GM08714 (cell line): ENCODE measurements around the gene ASPN.

Source experiments
- H3K4me3 ChIP-seq: fragments of 200-500 bp; sonication (Bioruptor generic); 2 replicates; pipeline ENCODE4 v1.5.1; 2014; ENCODE audit warnings: mild to moderate bottlenecking, low read length, inconsistent platforms
- ZNF274 ChIP-seq: IDR thresholded peaks from 2 replicates; pipeline ENCODE4 v1.6.1; 2012; ENCODE audit warnings: mild to moderate bottlenecking, low read depth, low read length

ASPN gene

DNA sequence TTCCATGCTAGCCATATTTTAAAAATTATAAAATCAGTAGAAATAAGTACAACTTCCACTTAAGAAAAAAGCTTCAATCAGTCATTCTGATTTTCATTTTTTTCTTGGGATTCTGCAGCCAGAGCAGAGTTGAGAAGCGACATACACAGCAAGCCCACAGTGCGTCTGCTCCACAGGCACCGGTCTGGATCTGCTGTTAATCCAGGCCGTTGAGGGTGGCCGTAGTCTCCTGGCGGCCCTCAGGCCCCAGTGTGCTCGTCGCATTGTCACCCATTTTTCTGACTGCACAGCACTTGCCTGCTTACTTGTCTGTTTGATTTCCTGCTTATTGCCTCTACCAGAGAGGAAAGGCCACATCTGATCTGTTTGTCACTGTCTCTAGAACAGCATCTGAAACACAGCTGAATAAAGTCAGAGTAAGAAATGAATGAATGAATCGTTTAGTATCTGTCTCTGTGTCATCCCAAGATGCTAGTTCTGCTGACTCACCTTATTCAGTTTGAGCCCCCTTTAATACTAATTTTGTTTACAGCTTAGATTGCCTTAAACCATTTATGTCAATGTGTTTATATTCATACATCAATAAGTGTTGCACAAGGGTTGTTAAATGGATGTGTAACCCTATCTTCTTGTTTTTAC, 11.6 kb upstream of the ASPN start:
- TF ChIP-seq ZNF274 = no peak
- H3K4me3 ChIP-seq = no peak overlapping the region

DNA sequence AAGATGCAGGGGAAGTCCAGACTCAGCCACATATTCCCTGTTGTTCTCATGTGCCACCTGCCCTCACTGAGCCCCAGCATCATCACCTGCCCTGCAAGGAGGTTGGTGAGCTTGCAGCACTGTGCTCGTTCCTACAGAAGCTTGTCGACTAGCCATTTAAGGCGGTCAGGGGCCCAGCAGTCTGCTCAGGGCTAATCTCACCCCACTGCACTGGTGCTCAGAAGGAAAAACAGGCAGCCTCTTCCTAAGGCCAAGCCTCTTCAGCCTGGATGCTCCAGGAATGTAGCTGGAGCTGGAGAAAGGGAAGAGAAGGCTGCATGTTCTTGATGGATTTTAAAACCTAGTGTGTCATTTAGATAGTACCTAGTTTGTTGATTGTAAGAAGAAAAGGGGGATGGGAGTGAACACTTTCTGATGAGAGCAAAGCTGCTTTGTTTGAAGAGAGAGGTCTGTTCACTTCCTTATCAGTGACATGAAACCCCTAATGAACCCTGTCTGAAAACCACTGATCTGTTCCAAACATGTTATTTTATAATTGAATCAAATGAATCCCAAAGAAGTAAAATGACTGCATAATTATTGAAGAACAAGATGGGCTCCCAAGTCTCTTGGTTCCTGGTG, 10.6 kb upstream of the ASPN start:
- no peak overlapping the region for H3K4me3 ChIP-seq

DNA sequence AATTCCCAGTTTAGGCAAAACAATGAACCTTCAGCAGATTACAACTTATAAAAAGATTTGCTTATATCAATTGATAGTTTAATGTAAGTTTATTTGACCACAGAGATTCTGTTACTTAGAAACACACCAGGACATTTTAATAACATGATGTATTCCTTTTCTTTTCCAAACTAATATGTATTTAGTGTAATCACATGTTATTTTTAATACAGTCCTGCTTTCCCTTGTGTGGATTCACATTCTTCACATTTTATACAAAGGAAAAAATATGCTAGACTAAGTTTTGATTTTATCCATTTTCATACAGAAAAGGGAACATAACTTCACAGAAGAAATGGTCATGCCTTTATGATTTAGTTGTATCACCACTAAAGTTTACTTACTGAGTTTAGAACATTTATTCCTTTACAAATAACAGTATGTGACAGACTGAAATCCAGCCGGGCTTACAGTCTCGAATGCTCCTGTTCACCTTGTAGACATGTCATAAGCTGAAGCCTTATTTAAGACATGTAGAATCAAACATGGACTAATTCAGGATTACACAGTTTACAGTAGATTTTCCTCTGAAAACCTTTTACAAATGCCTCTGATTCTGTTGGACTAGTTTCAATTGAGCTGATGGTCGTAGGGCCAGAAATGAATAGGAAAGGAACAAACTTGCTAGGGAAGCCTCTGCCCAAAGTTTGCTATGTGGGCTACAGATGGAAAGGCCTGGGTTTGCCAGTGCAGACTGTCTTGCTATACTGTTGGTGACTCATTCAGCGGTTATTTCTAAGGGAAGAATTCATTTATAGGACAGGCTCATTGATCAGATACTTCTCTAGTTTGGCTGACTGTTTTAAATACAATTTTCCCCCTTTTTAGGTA, 6.6 kb upstream of the ASPN start:
- H3K4me3 ChIP-seq = no peak overlapping the region

More for the DNA sequence above, 10.6 kb upstream of the ASPN start:
- no peak for TF ChIP-seq ZNF274

DNA sequence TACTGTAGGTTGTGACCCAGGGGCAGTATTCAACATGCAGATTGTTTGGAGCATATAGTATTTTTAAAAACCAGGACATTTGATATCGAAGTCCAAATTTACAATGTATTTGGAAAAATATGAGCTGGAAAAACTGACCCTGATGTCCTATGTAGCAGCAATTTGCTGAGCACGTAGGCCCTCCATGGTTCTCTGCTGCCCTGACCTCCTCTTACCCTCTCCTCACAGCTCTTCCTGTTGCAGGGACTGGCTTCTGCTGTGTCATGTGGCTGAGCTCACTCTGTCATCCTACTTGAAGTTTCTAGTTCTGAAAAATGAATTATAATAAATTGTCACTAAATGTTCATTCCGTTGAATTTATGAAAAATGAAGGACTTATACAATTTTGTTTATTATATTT, 4.1 kb upstream of the ASPN start:
- no peak for TF ChIP-seq ZNF274
- H3K4me3 ChIP-seq = no peak overlapping the region

More for the DNA sequence above, 6.6 kb upstream of the ASPN start:
- TF ChIP-seq ZNF274 = no peak

DNA sequence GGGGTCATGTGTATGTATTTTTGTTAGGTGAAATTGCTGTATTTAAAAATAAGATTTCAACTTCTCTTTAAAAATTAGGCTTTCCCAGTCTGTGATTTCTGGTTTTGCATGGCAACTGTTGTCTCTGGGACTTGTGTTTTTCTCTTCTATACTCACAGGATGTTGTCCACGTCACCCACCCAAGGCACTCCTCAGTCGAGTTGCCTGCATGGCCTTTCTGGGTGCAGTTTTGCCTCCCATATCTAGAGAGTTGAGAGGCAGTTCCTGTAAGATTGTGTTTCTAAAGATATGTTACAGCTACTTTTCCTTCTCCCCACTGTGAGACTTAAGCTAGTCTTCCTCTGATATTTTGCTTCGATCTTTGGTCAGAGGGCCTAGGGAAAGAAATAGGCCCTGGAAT, 2.3 kb upstream of the ASPN start:
- no peak for TF ChIP-seq ZNF274
- H3K4me3 ChIP-seq = no peak overlapping the region

DNA sequence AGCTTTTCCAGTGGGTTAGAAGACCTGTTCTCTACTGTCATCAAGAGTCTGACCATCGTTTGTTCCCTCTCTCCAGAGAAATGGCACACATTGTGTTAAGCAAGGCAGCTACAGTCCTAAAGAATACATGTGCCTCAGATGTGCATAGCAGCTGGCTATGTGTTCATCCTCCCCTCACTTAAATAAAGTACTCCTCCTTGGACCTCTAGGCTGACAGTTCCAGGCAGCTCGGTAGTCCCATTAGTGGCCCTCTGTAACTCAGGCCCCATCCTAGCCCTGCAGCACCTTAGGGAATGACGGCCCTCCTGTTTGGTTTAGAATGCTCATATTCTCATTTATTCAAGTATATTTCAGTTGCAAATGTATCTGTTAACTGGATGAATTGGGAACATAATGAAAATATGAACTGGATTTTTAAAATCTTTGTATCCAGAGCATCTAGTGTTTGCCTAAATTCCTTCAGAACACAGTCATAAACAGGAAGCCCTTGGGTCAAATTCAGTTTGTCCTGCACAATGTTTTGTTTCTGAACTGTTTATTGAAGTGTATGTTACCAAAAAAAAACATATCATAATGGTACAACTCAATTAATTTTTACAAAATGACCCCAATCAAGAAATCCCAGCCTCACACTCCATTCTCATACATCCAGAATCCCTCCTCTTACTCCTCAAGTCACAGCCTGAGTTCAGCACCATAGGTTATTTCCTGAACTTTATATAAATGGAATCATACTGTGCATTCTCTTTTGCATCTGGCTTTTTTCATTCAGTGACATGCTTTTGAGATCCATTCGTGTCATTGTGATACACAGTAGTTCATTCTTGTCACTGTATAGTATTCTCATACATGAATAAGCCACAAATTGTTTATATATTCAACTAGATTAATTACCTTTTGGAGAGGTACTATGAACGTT, 1.6 kb upstream of the ASPN start:
- no peak for TF ChIP-seq ZNF274

DNA sequence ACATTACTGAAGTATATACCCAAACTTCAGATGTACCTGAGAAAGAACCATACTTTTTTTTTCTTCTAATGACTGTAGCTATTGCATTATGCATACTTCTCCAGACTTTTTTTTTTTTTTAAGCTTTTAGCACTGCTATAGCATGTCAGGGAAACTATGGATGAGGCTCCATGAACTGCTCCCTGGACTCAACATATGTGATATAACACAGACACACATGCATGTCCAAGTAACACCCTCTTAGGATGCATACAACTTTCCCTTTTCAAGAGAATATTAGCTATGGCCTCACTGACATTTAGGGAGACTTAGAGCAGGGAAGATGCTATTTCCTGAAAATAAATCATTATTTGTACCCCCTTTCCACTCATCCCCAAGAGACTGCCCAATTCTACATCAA, 499 bp upstream of the ASPN start:
- H3K4me3 ChIP-seq = no peak overlapping the region
- no peak for TF ChIP-seq ZNF274

More for the DNA sequence above, 1.6 kb upstream of the ASPN start:
- no peak overlapping the region for H3K4me3 ChIP-seq

DNA sequence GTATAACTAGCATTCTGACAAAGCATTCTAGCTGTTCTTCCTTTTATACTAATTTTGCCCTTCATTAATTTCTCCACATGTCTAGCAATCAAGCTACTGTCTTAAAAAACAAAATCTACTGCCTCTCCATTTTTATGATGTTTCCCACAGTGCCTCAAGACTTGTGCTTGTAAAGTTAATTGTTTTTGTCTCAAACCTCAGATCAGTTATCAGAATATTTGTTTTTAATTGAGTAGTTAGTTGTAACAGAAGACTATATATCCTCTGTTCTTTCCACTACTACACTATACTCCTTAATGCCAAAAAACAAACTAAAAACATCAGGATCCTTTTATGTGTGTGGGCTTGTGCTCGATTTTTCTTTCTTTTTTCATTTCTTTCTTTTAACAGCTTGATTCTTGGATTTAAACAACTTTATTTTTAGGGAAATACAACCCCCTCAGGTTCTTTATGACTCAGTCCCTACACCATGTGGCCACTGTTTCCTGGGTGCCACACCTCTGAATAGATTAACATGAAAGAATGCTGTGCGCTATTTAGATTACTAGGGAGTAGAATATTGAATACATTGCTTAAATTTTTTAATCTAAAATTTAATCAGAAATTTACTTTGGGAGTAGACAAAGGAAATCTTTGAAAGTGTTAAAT, 1.2 kb downstream of the ASPN start:
- no peak for TF ChIP-seq ZNF274
- H3K4me3 ChIP-seq = no peak overlapping the region

DNA sequence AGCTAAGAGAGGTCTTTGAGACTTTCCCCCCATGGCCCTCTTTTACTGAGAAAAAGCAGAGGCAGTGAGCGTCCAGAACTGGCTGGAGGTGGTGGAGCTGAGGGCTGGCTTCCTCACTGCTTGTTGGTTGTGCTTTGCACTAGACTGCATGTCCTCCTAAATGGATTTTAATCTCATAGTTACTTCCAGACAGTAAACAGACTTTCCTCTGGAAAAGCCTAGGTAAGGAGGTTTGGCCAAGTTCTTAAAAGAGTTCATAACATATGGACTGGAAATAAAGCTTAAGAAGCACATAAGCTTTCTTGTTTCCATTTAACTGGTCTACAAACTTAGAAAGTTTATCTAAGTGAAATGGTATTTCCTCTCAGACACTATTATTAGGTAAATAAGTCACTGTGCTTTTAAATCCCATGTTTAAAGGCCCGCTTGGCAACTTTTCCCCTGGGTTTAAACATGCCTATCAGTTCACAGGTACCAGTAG, 2.0 kb downstream of the ASPN start:
- TF ChIP-seq ZNF274 = no peak
- H3K4me3 ChIP-seq = no peak overlapping the region

DNA sequence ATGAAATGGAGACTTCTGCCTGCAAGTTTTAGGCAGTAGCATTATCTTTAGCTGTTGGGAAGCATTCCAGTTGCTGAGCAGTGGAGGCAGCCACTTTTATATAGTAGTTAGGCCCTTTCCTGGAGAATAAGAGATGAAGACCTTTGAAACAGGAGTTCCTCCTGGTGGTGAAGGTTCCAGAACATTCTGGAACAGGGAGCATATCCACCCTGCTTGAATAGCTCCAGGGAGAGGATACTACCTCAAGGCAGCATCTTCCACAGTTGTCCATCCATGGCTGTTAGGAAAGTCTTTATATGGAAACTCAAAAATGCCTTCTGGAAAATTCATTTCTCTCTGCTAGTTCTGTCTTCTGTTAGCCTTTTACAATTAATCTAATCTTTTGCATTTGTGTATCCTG, 3.0 kb downstream of the ASPN start:
- no peak overlapping the region for H3K4me3 ChIP-seq
- TF ChIP-seq ZNF274 = no peak

DNA sequence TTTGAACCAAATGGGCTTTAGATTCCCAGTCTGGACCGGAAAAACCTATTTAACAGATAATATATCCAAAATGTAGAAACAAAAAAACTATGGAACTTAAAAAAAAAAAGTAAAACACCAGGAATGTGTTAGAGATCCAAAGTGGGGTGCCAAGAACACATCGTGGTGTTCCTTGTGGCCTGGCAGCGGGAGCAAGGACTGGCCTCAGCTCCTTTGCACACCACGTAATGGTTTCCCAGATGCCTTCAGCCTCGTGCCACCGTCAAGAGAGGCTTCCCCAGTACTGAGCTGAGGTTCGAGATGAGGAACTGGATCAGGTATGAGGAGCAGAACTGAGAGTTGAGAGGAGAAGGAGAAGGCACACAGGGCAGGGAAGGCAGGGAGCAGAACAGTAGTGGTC, 3.5 kb downstream of the ASPN start:
- TF ChIP-seq ZNF274 = no peak
- no peak overlapping the region for H3K4me3 ChIP-seq

DNA sequence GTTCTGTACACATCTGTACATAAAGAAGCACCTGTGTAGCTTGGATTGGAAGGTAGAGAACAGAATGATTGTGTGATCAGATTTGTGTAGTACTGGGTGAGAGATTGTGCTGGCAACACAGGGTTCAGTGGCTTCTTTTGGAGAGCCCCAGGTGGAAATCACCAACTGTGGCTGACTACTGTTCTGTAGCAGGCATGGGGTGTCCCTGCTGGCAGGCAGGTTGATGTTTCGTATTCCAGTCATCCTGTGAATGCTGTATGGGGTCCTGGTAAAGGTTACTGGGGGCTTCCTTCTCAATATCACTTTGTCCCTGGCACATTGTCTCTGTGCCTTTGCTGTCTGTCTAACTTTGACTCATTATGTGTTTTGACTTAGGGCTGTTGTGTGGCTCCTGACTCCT, 5.3 kb downstream of the ASPN start:
- TF ChIP-seq ZNF274 = no peak
- H3K4me3 ChIP-seq = no peak overlapping the region

DNA sequence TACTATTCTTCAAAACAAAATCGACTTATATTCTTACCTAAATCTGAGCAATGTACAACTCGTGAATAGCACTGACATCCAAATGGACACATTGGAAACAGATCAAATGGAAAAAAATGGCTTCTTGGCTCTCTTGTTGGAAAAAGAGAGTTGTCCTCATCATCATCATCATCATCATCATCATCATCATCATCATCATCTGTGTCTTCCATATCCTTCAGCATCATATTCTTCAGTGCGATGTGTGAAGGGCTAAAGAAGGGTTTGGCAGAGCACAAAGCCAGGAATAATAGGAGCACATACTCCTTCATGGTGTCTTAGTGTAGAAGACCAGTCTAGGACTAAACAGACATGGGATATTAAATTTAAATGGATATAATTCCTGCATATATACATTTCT, 7.7 kb downstream of the ASPN start:
- no peak for TF ChIP-seq ZNF274
- H3K4me3 ChIP-seq = no peak overlapping the region

DNA sequence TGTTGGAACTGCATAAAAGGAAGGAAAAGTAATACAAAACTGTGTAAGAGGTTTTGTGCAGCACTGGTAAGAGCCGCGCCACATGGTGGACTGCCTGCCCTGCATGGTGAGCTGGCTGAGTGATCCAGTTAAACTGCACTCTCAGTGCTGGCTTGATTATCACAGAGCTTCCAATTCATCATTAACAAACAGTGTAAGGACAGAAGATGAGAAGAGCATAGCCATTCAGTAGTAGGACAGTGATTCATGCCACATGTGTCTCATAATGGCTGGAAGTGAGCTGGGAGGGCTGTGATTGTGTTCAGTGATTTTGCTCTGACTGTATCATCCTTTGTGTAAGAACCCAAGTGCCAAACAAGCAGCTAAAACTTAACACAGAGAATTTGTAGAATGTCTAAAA, 14.1 kb downstream of the ASPN start:
- TF ChIP-seq ZNF274 = no peak
- H3K4me3 ChIP-seq = no peak overlapping the region
